HCT116 (cell line): ENCODE data around the gene FBXW8.

ENCODE experiments used
- ATF3 ChIP-seq: IDR thresholded peaks from 2 replicates; pipeline ENCODE4 v1.6.1; 2012
- CEBPB ChIP-seq: IDR thresholded peaks from 2 replicates; pipeline ENCODE4 v1.6.1; 2012; ENCODE audit warnings: low read depth
- CTCF ChIP-seq, 3 experiments: fragments of 200-600 bp in 1 of 3; sonication (generic) in 1 of 3; IDR thresholded peaks in 2 of 3; conservative IDR thresholded peaks in 1 of 3; 2 replicates each; pipeline ENCODE4 v1.5.1; 2012 to 2017; ENCODE audit warnings: low read depth in 2 of 3, low read length in 2 of 3, antibody characterized with exemption in 1 of 3, borderline replicate concordance in 1 of 3, control low read depth in 1 of 3, mild to moderate bottlenecking in 1 of 3, mixed read lengths in 1 of 3, mixed run types in 1 of 3, moderate library complexity in 1 of 3; ENCODE audit not compliant: insufficient read depth in 1 of 3
- EZH2 ChIP-seq: fragments of 200-600 bp; sonication (generic); IDR thresholded peaks from 2 replicates; pipeline ENCODE4 v1.6.1; 2017; ENCODE audit warnings: antibody characterized with exemption, mixed run types
- POLR2A ChIP-seq: IDR thresholded peaks from 2 replicates; pipeline ENCODE4 v1.7.0; 2011; ENCODE audit warnings: borderline replicate concordance; ENCODE audit not compliant: insufficient read depth, insufficient read length; ENCODE audit errors: extremely low read depth
- POLR2AphosphoS5 ChIP-seq: IDR thresholded peaks from 2 replicates; pipeline ENCODE4 v1.6.1; 2011; ENCODE audit warnings: mild to moderate bottlenecking, low read depth, low read length, moderate library complexity
- RAD21 ChIP-seq: IDR thresholded peaks from 2 replicates; pipeline ENCODE4 v1.6.1; 2012; ENCODE audit warnings: low read depth, mild to moderate bottlenecking
- ZBTB33 ChIP-seq: IDR thresholded peaks from 2 replicates; pipeline ENCODE4 v1.6.1; 2011; ENCODE audit warnings: mild to moderate bottlenecking, low read length, moderate library complexity; ENCODE audit not compliant: insufficient replicate concordance; ENCODE audit errors: extremely low read depth
- ZNF274 ChIP-seq: fragments of 200-500 bp; sonication (Bioruptor generic); IDR thresholded peaks from 2 replicates; pipeline ENCODE4 v1.6.1; 2014; ENCODE audit warnings: mild to moderate bottlenecking, low read depth, low read length, inconsistent platforms

- TF ChIP-seq CTCF (IDR thresholded peaks at IDR 0.05 in 2 of 3, conservative IDR thresholded peaks at IDR 0.05 in 1 of 3; ENCODE audit: borderline replicate concordance in 1 of 3, insufficient read depth in 1 of 3, low read depth in 2 of 3, low read length in 2 of 3) (no peak), POLR2AphosphoS5 (no peak), ZNF274 (no peak), EZH2 (no peak), POLR2A (no peak), ATF3 (no peak), ZBTB33 (no peak), RAD21 (no peak), CEBPB (no peak)
Measured at GRCh38 chr12:116954710-116955381, 44.1 kb downstream of the FBXW8 start.
